ENCODE results near the gene MRGPRD. TPM values are rescaled to one million over a fixed set of nuclear protein-coding genes. Genes with fewer than 3 reads are reported as not detected.

MRGPRD gene
- total and polyA plus RNA-seq, 5 donors from 2014 or later = 0.50 TPM; not detected in 4

DNA sequence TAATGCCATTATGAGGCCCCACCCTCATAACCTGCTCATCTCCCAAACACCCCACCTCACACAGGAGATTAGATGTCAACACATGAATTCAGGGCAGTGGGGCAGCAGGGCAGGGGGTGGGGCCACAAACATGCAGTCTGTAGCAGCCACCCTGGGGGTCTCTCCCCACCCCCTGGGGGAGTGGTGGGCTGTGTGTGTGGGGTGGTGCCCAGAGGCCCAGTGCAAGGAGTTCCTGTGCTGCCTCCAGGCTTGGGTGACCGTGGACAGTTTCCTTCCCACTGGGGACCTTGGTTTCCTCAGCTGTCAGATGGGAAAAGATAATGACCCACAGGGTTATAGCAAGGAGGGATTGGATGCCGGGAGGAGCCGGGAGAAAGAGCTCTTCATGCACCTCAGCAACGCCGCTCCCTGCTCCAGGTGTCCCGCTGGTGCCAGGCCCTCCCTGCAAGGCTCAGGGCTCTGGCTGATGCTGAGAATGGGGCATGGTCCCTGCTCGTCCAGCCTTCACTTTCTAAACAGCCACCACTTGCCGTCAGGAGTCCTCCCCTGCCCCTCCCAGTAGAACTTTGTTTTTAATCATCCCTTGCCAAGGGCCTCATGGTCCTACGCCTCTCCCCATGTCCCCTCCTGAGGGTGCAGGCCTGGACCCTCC, 34.2 kb upstream of the MRGPRD start:
- peaks cover 22% of the 10 kb centered on the region for H3K27me3 Mint-ChIP-seq
- no peak overlapping the region for H3K4me3 Mint-ChIP-seq
- no peak overlapping the region for H3K4me3 ChIP-seq (ENCODE audit: low read depth, low read length)
- no peaks in the 10 kb centered on the region for H3K9me3 Mint-ChIP-seq
- H3K4me1 ChIP-seq (ENCODE audit: control insufficient read depth, insufficient read depth, low read length, poor library complexity, severe bottlenecking) = no peaks in the 10 kb centered on the region
- ATAC-seq (ENCODE audit: low read depth in 2 of 2) = no peak
- H3K36me3 Mint-ChIP-seq = no peaks in the 10 kb centered on the region
- no peaks in the 10 kb centered on the region for H3K36me3 ChIP-seq (ENCODE audit: control insufficient read depth, insufficient read depth, low read length)
- H3K27ac ChIP-seq (ENCODE audit: insufficient read depth, low read length, poor library complexity, severe bottlenecking) = no peak overlapping the region
- no peak overlapping the region for H3K27ac Mint-ChIP-seq
- no peak for DNase-seq
- no peaks in the 10 kb centered on the region for H3K27me3 ChIP-seq (ENCODE audit: control insufficient read depth, insufficient read depth, low read length)
- H3K4me1 Mint-ChIP-seq = peaks cover 0 to 4% (median 0%) of the 10 kb centered on the region in 4 donors
- no peaks in the 10 kb centered on the region for H3K9me3 ChIP-seq (ENCODE audit: control insufficient read depth in 2 of 2, low read length in 2 of 2)

GRCh38 chr11:69014084-69014851, 33.5 kb upstream of the MRGPRD start:
- Histone ChIP-seq H3K27ac (ENCODE audit: insufficient read depth, low read length, poor library complexity, severe bottlenecking) (no peak overlapping the region), H3K9me3 (ENCODE audit: control insufficient read depth in 2 of 2, low read length in 2 of 2) (no peaks in the 10 kb centered on the region), H3K27me3 (ENCODE audit: control insufficient read depth, insufficient read depth, low read length) (no peaks in the 10 kb centered on the region), H3K36me3 (ENCODE audit: control insufficient read depth, insufficient read depth, low read length) (no peaks in the 10 kb centered on the region), H3K4me1 (ENCODE audit: control insufficient read depth, insufficient read depth, low read length, poor library complexity, severe bottlenecking) (no peaks in the 10 kb centered on the region), H3K4me3 (ENCODE audit: low read depth, low read length) (no peak overlapping the region)
- H3K4me1 Mint-ChIP-seq = peaks cover 0 to 4% (median 0%) of the 10 kb centered on the region in 4 donors
- H3K4me3 Mint-ChIP-seq = no peak overlapping the region
- DNase-seq = no peak
- H3K9me3 Mint-ChIP-seq = no peaks in the 10 kb centered on the region
- ATAC-seq (ENCODE audit: low read depth in 2 of 2) = no peak
- no peaks in the 10 kb centered on the region for H3K36me3 Mint-ChIP-seq
- H3K27me3 Mint-ChIP-seq = peaks cover 24% of the 10 kb centered on the region
- H3K27ac Mint-ChIP-seq = no peak overlapping the region

GRCh38 chr11:69013009-69013951, 32.5 kb upstream of the MRGPRD start, which contains the start of gene MRGPRF:
TSS of gene MRGPRF (minus strand) at chr11:69013246. CDS start at chr11:69009901, 3,345 bp downstream.
- no peaks in the 10 kb centered on the region for H3K4me1 ChIP-seq (ENCODE audit: control insufficient read depth, insufficient read depth, low read length, poor library complexity, severe bottlenecking)
- H3K4me3 ChIP-seq (ENCODE audit: low read depth, low read length) = no peak within 1 kb of the TSS
- peak in 1 of 3 donors; percentile 8 for DNase-seq
- no peak within 1 kb of the TSS for H3K27ac ChIP-seq (ENCODE audit: insufficient read depth, low read length, poor library complexity, severe bottlenecking)
- H3K4me3 Mint-ChIP-seq = no peak within 1 kb of the TSS
- H3K9me3 Mint-ChIP-seq = no peaks in the 10 kb centered on the region
- no peak within 1 kb of the TSS for H3K27ac Mint-ChIP-seq
- H3K4me1 Mint-ChIP-seq = peaks cover 0 to 4% (median 0%) of the 10 kb centered on the region in 4 donors
- no peaks in the 10 kb centered on the region for H3K27me3 ChIP-seq (ENCODE audit: control insufficient read depth, insufficient read depth, low read length)
- H3K27me3 Mint-ChIP-seq = peaks cover 25% of the 10 kb centered on the region
- H3K36me3 Mint-ChIP-seq = no peaks in the 10 kb centered on the region
- ATAC-seq (ENCODE audit: low read depth in 2 of 2) = no peak
- H3K9me3 ChIP-seq (ENCODE audit: control insufficient read depth in 2 of 2, low read length in 2 of 2) = no peaks in the 10 kb centered on the region
- no peaks in the 10 kb centered on the region for H3K36me3 ChIP-seq (ENCODE audit: control insufficient read depth, insufficient read depth, low read length)

- peaks cover 0 to 4% (median 0%) of the 10 kb centered on the region in 4 donors for H3K4me1 Mint-ChIP-seq
- no peak overlapping the region for H3K4me3 Mint-ChIP-seq
- Histone ChIP-seq H3K27ac (ENCODE audit: insufficient read depth, low read length, poor library complexity, severe bottlenecking) (no peak overlapping the region), H3K36me3 (ENCODE audit: control insufficient read depth, insufficient read depth, low read length) (no peaks in the 10 kb centered on the region), H3K4me3 (ENCODE audit: low read depth, low read length) (no peak overlapping the region), H3K27me3 (ENCODE audit: control insufficient read depth, insufficient read depth, low read length) (no peaks in the 10 kb centered on the region), H3K4me1 (ENCODE audit: control insufficient read depth, insufficient read depth, low read length, poor library complexity, severe bottlenecking) (no peaks in the 10 kb centered on the region), H3K9me3 (ENCODE audit: control insufficient read depth in 2 of 2, low read length in 2 of 2) (no peaks in the 10 kb centered on the region)
- no peaks in the 10 kb centered on the region for H3K36me3 Mint-ChIP-seq
- no peaks in the 10 kb centered on the region for H3K9me3 Mint-ChIP-seq
- H3K27ac Mint-ChIP-seq = no peak overlapping the region
- ATAC-seq (ENCODE audit: low read depth in 2 of 2) = no peak
- no peak for DNase-seq
- peaks cover 34% of the 10 kb centered on the region for H3K27me3 Mint-ChIP-seq
Measured at GRCh38 chr11:69012092-69013008, 31.6 kb upstream of the MRGPRD start.

- ATAC-seq (ENCODE audit: low read depth in 2 of 2) = no peak
- H3K4me1 ChIP-seq (ENCODE audit: control insufficient read depth, insufficient read depth, low read length, poor library complexity, severe bottlenecking) = no peaks in the 10 kb centered on the region
- no peak overlapping the region for H3K4me3 Mint-ChIP-seq
- no peak for DNase-seq
- no peaks in the 10 kb centered on the region for H3K9me3 Mint-ChIP-seq
- peaks cover 41% of the 10 kb centered on the region for H3K27me3 Mint-ChIP-seq
- no peaks in the 10 kb centered on the region for H3K36me3 Mint-ChIP-seq
- H3K4me3 ChIP-seq (ENCODE audit: low read depth, low read length) = no peak overlapping the region
- no peaks in the 10 kb centered on the region for H3K36me3 ChIP-seq (ENCODE audit: control insufficient read depth, insufficient read depth, low read length)
- H3K27ac Mint-ChIP-seq = no peak overlapping the region
- H3K27me3 ChIP-seq (ENCODE audit: control insufficient read depth, insufficient read depth, low read length) = no peaks in the 10 kb centered on the region
- H3K4me1 Mint-ChIP-seq = peaks cover 0 to 4% (median 0%) of the 10 kb centered on the region in 4 donors
- H3K9me3 ChIP-seq (ENCODE audit: control insufficient read depth in 2 of 2, low read length in 2 of 2) = no peaks in the 10 kb centered on the region
- no peak overlapping the region for H3K27ac ChIP-seq (ENCODE audit: insufficient read depth, low read length, poor library complexity, severe bottlenecking)
Measured at GRCh38 chr11:69011624-69012091, 30.9 kb upstream of the MRGPRD start.

DNA sequence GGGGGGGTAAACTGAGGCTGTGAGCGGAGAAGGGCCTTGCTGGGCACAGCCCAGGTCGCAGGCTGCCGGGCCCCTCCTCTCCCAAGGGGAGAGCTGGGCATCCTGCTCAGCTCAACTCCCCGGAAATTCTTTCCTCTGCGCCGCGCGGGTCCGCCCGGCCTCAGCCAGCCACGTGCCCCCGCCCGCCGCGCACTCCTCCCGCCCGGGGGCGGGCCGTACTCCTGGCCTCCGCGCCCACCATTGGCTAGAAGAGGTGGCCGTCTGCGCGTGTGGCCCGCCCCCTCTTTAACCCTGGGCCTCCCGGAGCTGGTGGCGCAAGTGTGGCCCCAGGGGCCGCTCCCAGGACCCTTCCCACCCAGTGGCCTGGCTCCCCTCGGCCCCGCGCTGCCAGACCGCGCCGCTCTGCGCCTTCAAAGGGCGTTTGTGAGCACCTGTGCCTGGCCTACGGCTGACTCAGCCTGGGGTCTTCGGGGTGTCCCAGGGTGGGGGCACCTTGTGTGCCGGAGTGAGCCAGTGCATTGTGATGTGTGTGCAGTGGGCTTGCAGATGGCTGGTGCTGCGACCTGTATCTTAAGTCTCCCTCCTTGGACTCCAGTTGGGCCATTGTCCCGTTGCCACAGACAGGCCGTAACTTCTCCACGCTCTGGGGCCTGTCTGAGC, 30.3 kb upstream of the MRGPRD start:
- Mint-ChIP-seq H3K4me1 (peaks cover 0 to 4% (median 0%) of the 10 kb centered on the region in 4 donors), H3K27me3 (peaks cover 41% of the 10 kb centered on the region), H3K4me3 (no peak overlapping the region), H3K9me3 (no peaks in the 10 kb centered on the region), H3K36me3 (no peaks in the 10 kb centered on the region), H3K27ac (no peak overlapping the region)
- Histone ChIP-seq H3K4me1 (ENCODE audit: control insufficient read depth, insufficient read depth, low read length, poor library complexity, severe bottlenecking) (no peaks in the 10 kb centered on the region), H3K36me3 (ENCODE audit: control insufficient read depth, insufficient read depth, low read length) (no peaks in the 10 kb centered on the region), H3K27ac (ENCODE audit: insufficient read depth, low read length, poor library complexity, severe bottlenecking) (no peak overlapping the region), H3K27me3 (ENCODE audit: control insufficient read depth, insufficient read depth, low read length) (no peaks in the 10 kb centered on the region), H3K9me3 (ENCODE audit: control insufficient read depth in 2 of 2, low read length in 2 of 2) (no peaks in the 10 kb centered on the region), H3K4me3 (ENCODE audit: low read depth, low read length) (no peak overlapping the region)
- peak in 1 of 3 donors; percentile 53 for DNase-seq
- no peak for ATAC-seq (ENCODE audit: low read depth in 2 of 2)

Measured in CD4-positive, CD25-positive, alpha-beta regulatory T cell (primary cell).